Left cardiac atrium (tissue), 4 donors: ENCODE data around the gene TMEM163. TPM values are rescaled to one million over a fixed set of nuclear protein-coding genes. Genes with fewer than 3 reads are reported as not detected.
"Not testable (repeated sequence)": the region's sequence is repeated elsewhere in the genome, so short reads cannot be mapped to it uniquely, and the experiment has no call there.

Source experiments
- ATAC-seq, 2 donors: fragments of 200-7000 bp; cut with Tn5 transposase; one replicate each; pipeline ENCODE4 v1.9.1; 2020; ENCODE audit warnings: mild to moderate bottlenecking in 2 of 2, moderate library complexity in 2 of 2
- DNase-seq: peaks from one replicate; pipeline ENCODE4 v3.0.0-alpha.2; 2020
- intact Hi-C, 2 donors: fragments of 100-400 bp; cut with DNase I; formaldehyde crosslinking; loops; one replicate each; pipeline versions ENCODE4 v1.14.1 to v1.15.1; 2022 to 2023
- total RNA-seq, 2 donors: library from RNA; stranded (reverse); fragmentation: NEBNext Ultra II Directional; extraction: Animal tissue kit (Norgen Biotek cat#: 25700); gene quantifications; one replicate each; pipeline ENCODE4 v1.2.1, GENCODE V29; 2021
- donor health status: DM: no; HTN: yes; CAD: no.
- donor health status: DM: no; HTN: yes; CAD: no; lungs with severe emphysema.
- donor health status: DM: yes; HTN: yes; CAD: no.
- donor health status: Dilated cardiomyopathy.

TMEM163 gene
- total RNA-seq, 2 donors from 2014 or later = 3.5 to 11.6 TPM

GRCh38 chr2:134725876-134726275 lies 7.1 kb upstream of the TMEM163 start:
- ATAC-seq (no peak), DNase-seq (no peak)
- intact Hi-C loops = no loop called here

- DNase-seq (no peak), ATAC-seq (no peak)
- intact Hi-C loops = no loop called here
Measured at GRCh38 chr2:134724341-134724740, 5.5 kb upstream of the TMEM163 start.

GRCh38 chr2:134723742-134724141 lies 4.9 kb upstream of the TMEM163 start:
- intact Hi-C loops, ATAC-seq, DNase-seq: not testable (repeated sequence)

GRCh38 chr2:134722728-134723127 lies 3.9 kb upstream of the TMEM163 start:
- ATAC-seq (no peak), DNase-seq (no peak)
- intact Hi-C loops = no loop called here

GRCh38 chr2:134721596-134721995 lies 2.8 kb upstream of the TMEM163 start:
- intact Hi-C loops = no loop called here
- no peak for DNase-seq
- ATAC-seq = no peak

- ATAC-seq (peak; percentile 52 to 53), DNase-seq (peak; percentile 45)
- intact Hi-C loops = no loop called here
Measured at GRCh38 chr2:134718023-134718816, 580 bp downstream of the TMEM163 start.

GRCh38 chr2:134717286-134718022 lies 1.3 kb downstream of the TMEM163 start:
- no peak for ATAC-seq
- intact Hi-C loops = no loop called here
- DNase-seq = no peak

GRCh38 chr2:134716721-134717243 lies 2.0 kb downstream of the TMEM163 start:
- intact Hi-C loops = no loop called here
- DNase-seq (no peak), ATAC-seq (no peak)

- no peak for ATAC-seq
- DNase-seq = no peak
- intact Hi-C loops = no loop called here
Measured at GRCh38 chr2:134715932-134716643, 2.7 kb downstream of the TMEM163 start.

GRCh38 chr2:134714228-134714627 lies 4.6 kb downstream of the TMEM163 start:
- ATAC-seq (no peak), DNase-seq (no peak)
- intact Hi-C loops = no loop called here

- DNase-seq (no peak), ATAC-seq (no peak)
- intact Hi-C loops = no loop called here
Measured at GRCh38 chr2:134713606-134714005, 5.2 kb downstream of the TMEM163 start.

GRCh38 chr2:134713176-134713575 lies 5.6 kb downstream of the TMEM163 start:
- ATAC-seq = no peak
- intact Hi-C loops = no loop called here

GRCh38 chr2:134712736-134713135 lies 6.1 kb downstream of the TMEM163 start:
- no peak for ATAC-seq
- DNase-seq = no peak
- intact Hi-C loops = no loop called here

More at GRCh38 chr2:134713176-134713575, 5.6 kb downstream of the TMEM163 start:
- DNase-seq = no peak

- ATAC-seq (no peak), DNase-seq (no peak)
- intact Hi-C loops = no loop called here
Measured at GRCh38 chr2:134712299-134712698, 6.5 kb downstream of the TMEM163 start.

GRCh38 chr2:134711692-134712091 lies 7.1 kb downstream of the TMEM163 start:
- no peak for DNase-seq
- intact Hi-C loops = no loop called here
- ATAC-seq = no peak

GRCh38 chr2:134707330-134707676 lies 11.5 kb downstream of the TMEM163 start:
- intact Hi-C loops = no loop called here
- DNase-seq (no peak), ATAC-seq (no peak)

GRCh38 chr2:134706587-134707329 lies 12.0 kb downstream of the TMEM163 start:
- intact Hi-C loops = no loop called here
- peak; percentile 27 to 72 for ATAC-seq
- no peak for DNase-seq

- no peak for ATAC-seq
- DNase-seq = no peak
- intact Hi-C loops = no loop called here
Measured at GRCh38 chr2:134705861-134706586, 12.8 kb downstream of the TMEM163 start.

GRCh38 chr2:134704173-134704572 lies 14.6 kb downstream of the TMEM163 start:
- DNase-seq (no peak), ATAC-seq (no peak)
- intact Hi-C loops = no loop called here
